HG03521 (cell line): ENCODE results near the gene CCDC138.

Experiments used
- ATAC-seq: cut with Tn5 transposase; IDR thresholded peaks from one replicate; pipeline ENCODE4 v1.9.1; 2021; ENCODE audit warnings: mild to moderate bottlenecking, moderate library complexity; ENCODE audit not compliant: unreplicated experiment

The CCDC138 gene

GRCh38 chr2:108825736-108826135 is 39.2 kb downstream of the CCDC138 start:
- no peak for ATAC-seq

GRCh38 chr2:108829578-108830310 is 43.2 kb downstream of the CCDC138 start:
- no peak for ATAC-seq

GRCh38 chr2:108833219-108833618 is 46.6 kb downstream of the CCDC138 start:
- no peak for ATAC-seq

- ATAC-seq = no peak
These were observed 48.0 kb downstream of the CCDC138 start for GRCh38 chr2:108834620-108835019.

GRCh38 chr2:108835040-108835439 is 48.5 kb downstream of the CCDC138 start:
- no peak for ATAC-seq

GRCh38 chr2:108837198-108837597 is 50.6 kb downstream of the CCDC138 start:
- ATAC-seq = no peak

GRCh38 chr2:108841506-108841905 is 54.9 kb downstream of the CCDC138 start:
- no peak for ATAC-seq

GRCh38 chr2:108845923-108846322 is 59.4 kb downstream of the CCDC138 start:
- ATAC-seq = no peak

GRCh38 chr2:108847000-108847399 is 60.4 kb downstream of the CCDC138 start:
- ATAC-seq = no peak

- no peak for ATAC-seq
These were observed 65.8 kb downstream of the CCDC138 start for GRCh38 chr2:108852375-108852774.

- ATAC-seq = no peak
These were observed 66.8 kb downstream of the CCDC138 start for GRCh38 chr2:108853421-108853820.

- ATAC-seq = no peak
These were observed 67.9 kb downstream of the CCDC138 start for GRCh38 chr2:108854484-108854883.

- no peak for ATAC-seq
These were observed 68.6 kb downstream of the CCDC138 start for GRCh38 chr2:108855194-108855593.

GRCh38 chr2:108858894-108859293 is 72.3 kb downstream of the CCDC138 start:
- no peak for ATAC-seq

GRCh38 chr2:108866041-108866440 is 79.5 kb downstream of the CCDC138 start:
- ATAC-seq = no peak

GRCh38 chr2:108868911-108869310 is 82.3 kb downstream of the CCDC138 start:
- ATAC-seq = no peak

GRCh38 chr2:108869542-108869941 is 83.0 kb downstream of the CCDC138 start:
- ATAC-seq = no peak

GRCh38 chr2:108870069-108870644 is 83.6 kb downstream of the CCDC138 start:
- ATAC-seq = no peak

GRCh38 chr2:108877506-108877905 is 90.9 kb downstream of the CCDC138 start:
- ATAC-seq = no peak

GRCh38 chr2:108878276-108878675 is 91.7 kb downstream of the CCDC138 start:
- no peak for ATAC-seq

- ATAC-seq = no peak
These were observed 98.0 kb downstream of the CCDC138 start for GRCh38 chr2:108884619-108885018.

GRCh38 chr2:108889907-108890306 is 103.3 kb downstream of the CCDC138 start:
- no peak for ATAC-seq

GRCh38 chr2:108893277-108893676 is 106.7 kb downstream of the CCDC138 start:
- ATAC-seq = no peak
